GM18858 (cell line): ENCODE data around the gene TLX2.
A peak's percentile ranks its signal among the peaks of the same experiment; 100 is the strongest.

Source experiments
- ATAC-seq: cut with Tn5 transposase; IDR thresholded peaks from one replicate; pipeline ENCODE4 v1.9.1; 2021; ENCODE audit not compliant: unreplicated experiment

Gene TLX2

GRCh38 chr2:74496997-74497776 lies 17.1 kb upstream of the TLX2 start:
- no peak for ATAC-seq

- no peak for ATAC-seq
These were observed 16.3 kb upstream of the TLX2 start for GRCh38 chr2:74497777-74498499.

- ATAC-seq, result no peak
These were observed 15.6 kb upstream of the TLX2 start for GRCh38 chr2:74498500-74499266.

GRCh38 chr2:74499267-74499939 lies 14.8 kb upstream of the TLX2 start, which contains the start of gene LBX2:
LBX2 (minus strand) TSS chr2:74499603; CDS start chr2:74499537, 66 bp downstream.
- ATAC-seq, result no peak

- no peak for ATAC-seq
These were observed 14.2 kb upstream of the TLX2 start for GRCh38 chr2:74499940-74500577.

- ATAC-seq, result no peak
These were observed 13.7 kb upstream of the TLX2 start for GRCh38 chr2:74500578-74500946.

GRCh38 chr2:74501335-74502071 lies 12.7 kb upstream of the TLX2 start:
- ATAC-seq, result no peak

- ATAC-seq, result no peak
These were observed 12.0 kb upstream of the TLX2 start for GRCh38 chr2:74502147-74502719.

GRCh38 chr2:74502720-74503505 lies 11.3 kb upstream of the TLX2 start:
- no peak for ATAC-seq

- ATAC-seq, result no peak
These were observed 10.5 kb upstream of the TLX2 start for GRCh38 chr2:74503506-74504475.

GRCh38 chr2:74504591-74504990 lies 9.7 kb upstream of the TLX2 start:
- no peak for ATAC-seq

GRCh38 chr2:74505448-74506246 lies 8.6 kb upstream of the TLX2 start:
- no peak for ATAC-seq

- peak; percentile 89 for ATAC-seq
These were observed 6.9 kb upstream of the TLX2 start, which contains the start of gene PCGF1 for GRCh38 chr2:74507145-74507925. PCGF1 (minus strand) TSS chr2:74507695; CDS start chr2:74507668, 27 bp downstream.

- no peak for ATAC-seq
These were observed 6.2 kb upstream of the TLX2 start for GRCh38 chr2:74507926-74508520.

- no peak for ATAC-seq
These were observed 4.0 kb upstream of the TLX2 start for GRCh38 chr2:74510272-74510671.
